Measurements from ENCODE around the gene PUM2. TPM values are rescaled to one million over a fixed set of nuclear protein-coding genes. Genes with fewer than 3 reads are reported as not detected.

Gene PUM2
- total RNA-seq, 5 donors from 2014 or later (not counting 1 experiment from before 2014, with no cell fraction given), result 128 to 154 (median 138) TPM

- POLR2A ChIA-PET, result no interaction called here
- Mint-ChIP-seq H3K36me3 (peaks cover 56% of the 10 kb centered on the region), H3K9me3 (no peaks in the 10 kb centered on the region), H3K27ac (peak overlapping the region; percentile 46 to 56), H3K4me1 (peaks cover 78 to 84% (median 78%) of the 10 kb centered on the region in 3 donors), H3K27me3 (no peaks in the 10 kb centered on the region), H3K4me3 (no peak overlapping the region)
- DNase-seq (no peak), ATAC-seq (replicated peaks in 1 of 4) (no peak)
- H3K36me3 ChIP-seq (ENCODE audit: control insufficient read depth in 2 of 2, extremely low read depth in 1 of 2, insufficient read depth in 1 of 2, low read length in 1 of 2), result peaks cover 7 to 50% of the 10 kb centered on the region in 2 donors
- WGBS (ENCODE audit: insufficient coverage), result 93% methylated on average over 5 of the region's 11 CpGs
- peaks cover 5 to 12% of the 10 kb centered on the region in 2 experiments for H3K4me1 ChIP-seq (ENCODE audit: control insufficient read depth in 1 of 2, extremely low read depth in 1 of 2, insufficient read depth in 2 of 2, low read length in 2 of 2)
- H3K27ac ChIP-seq (ENCODE audit: low read length), result no peak overlapping the region
- CTCF ChIA-PET, result interaction anchor here in 1 of 2 donors (1.0 kb wide), 1 partner anchor 22 kb away, joined by 3 read pairs; no protein-coding TSS in a partner anchor
- no peak overlapping the region for H3K4me3 ChIP-seq (ENCODE audit: control insufficient read depth in 1 of 2, extremely low read depth in 1 of 2, low read length in 1 of 2)
- no peaks in the 10 kb centered on the region for H3K9me3 ChIP-seq
- H3K27me3 ChIP-seq (replicated peaks in 1 of 2; ENCODE audit: control insufficient read depth in 2 of 2, extremely low read depth in 1 of 2, insufficient read depth in 2 of 2, low read length in 1 of 2), result no peaks in the 10 kb centered on the region
Observed at GRCh38 chr2:20322527-20323300, 27.9 kb downstream of the PUM2 start.

GRCh38 chr2:20317690-20318089, 33.0 kb downstream of the PUM2 start:
- CTCF ChIA-PET, result interaction anchor here in 1 of 2 donors (2.0 kb wide), 1 partner anchor 9 kb away, joined by 5 read pairs; no protein-coding TSS in a partner anchor

GRCh38 chr2:20317197-20317596, 33.4 kb downstream of the PUM2 start:
- Histone ChIP-seq H3K4me3 (ENCODE audit: control insufficient read depth in 1 of 2, extremely low read depth in 1 of 2, low read length in 1 of 2) (no peak overlapping the region), H3K9me3 (no peaks in the 10 kb centered on the region), H3K36me3 (ENCODE audit: control insufficient read depth in 2 of 2, extremely low read depth in 1 of 2, insufficient read depth in 1 of 2, low read length in 1 of 2) (peaks cover 0 to 62% of the 10 kb centered on the region in 2 donors), H3K27ac (ENCODE audit: low read length) (no peak overlapping the region), H3K27me3 (replicated peaks in 1 of 2; ENCODE audit: control insufficient read depth in 2 of 2, extremely low read depth in 1 of 2, insufficient read depth in 2 of 2, low read length in 1 of 2) (no peaks in the 10 kb centered on the region), H3K4me1 (ENCODE audit: control insufficient read depth in 1 of 2, extremely low read depth in 1 of 2, insufficient read depth in 2 of 2, low read length in 2 of 2) (peaks cover 0 to 9% of the 10 kb centered on the region in 2 experiments)
- Mint-ChIP-seq H3K4me1 (peaks cover 56 to 65% (median 65%) of the 10 kb centered on the region in 3 donors), H3K36me3 (peaks cover 61% of the 10 kb centered on the region), H3K27ac (peak overlapping the region; percentile 7 to 53), H3K9me3 (no peaks in the 10 kb centered on the region), H3K27me3 (no peaks in the 10 kb centered on the region), H3K4me3 (no peak overlapping the region)
- DNase-seq, result no peak
- CTCF ChIA-PET, result interaction anchor here (0.5 to 2.0 kb wide), 2 partner anchors 10 to 14 kb away, joined by 3 to 5 read pairs; no protein-coding TSS in a partner anchor
- peak in 1 of 4 experiments; percentile 28 for ATAC-seq (replicated peaks in 1 of 4)
- no CpG with 5 or more reads among the region's 1 CpG for WGBS (ENCODE audit: insufficient coverage)
- POLR2A ChIA-PET, result interaction anchor here in 1 of 2 donors (0.6 kb wide), 1 partner anchor 374 kb away, joined by 3 read pairs; no protein-coding TSS in a partner anchor

More at GRCh38 chr2:20317690-20318089, 33.0 kb downstream of the PUM2 start:
- DNase-seq (no peak), ATAC-seq (replicated peaks in 1 of 4) (no peak)
- Histone ChIP-seq H3K36me3 (ENCODE audit: control insufficient read depth in 2 of 2, extremely low read depth in 1 of 2, insufficient read depth in 1 of 2, low read length in 1 of 2) (peaks cover 0 to 65% of the 10 kb centered on the region in 2 donors), H3K9me3 (no peaks in the 10 kb centered on the region), H3K27me3 (replicated peaks in 1 of 2; ENCODE audit: control insufficient read depth in 2 of 2, extremely low read depth in 1 of 2, insufficient read depth in 2 of 2, low read length in 1 of 2) (no peaks in the 10 kb centered on the region), H3K4me3 (ENCODE audit: control insufficient read depth in 1 of 2, extremely low read depth in 1 of 2, low read length in 1 of 2) (no peak overlapping the region), H3K4me1 (ENCODE audit: control insufficient read depth in 1 of 2, extremely low read depth in 1 of 2, insufficient read depth in 2 of 2, low read length in 2 of 2) (peaks cover 0 to 13% of the 10 kb centered on the region in 2 experiments), H3K27ac (ENCODE audit: low read length) (no peak overlapping the region)
- POLR2A ChIA-PET, result no interaction called here
- no peaks in the 10 kb centered on the region for H3K9me3 Mint-ChIP-seq
- peak overlapping the region in 1 of 2 donors; percentile 68 for H3K27ac Mint-ChIP-seq
- H3K4me1 Mint-ChIP-seq, result peaks cover 58 to 66% (median 66%) of the 10 kb centered on the region in 3 donors
- peaks cover 61% of the 10 kb centered on the region for H3K36me3 Mint-ChIP-seq
- H3K4me3 Mint-ChIP-seq, result no peak overlapping the region
- 92% methylated on average over 2 of the region's 3 CpGs for WGBS (ENCODE audit: insufficient coverage)
- H3K27me3 Mint-ChIP-seq, result no peaks in the 10 kb centered on the region

GRCh38 chr2:20314562-20315501, 35.8 kb downstream of the PUM2 start:
- H3K9me3 ChIP-seq, result no peaks in the 10 kb centered on the region
- Mint-ChIP-seq H3K27ac (no peak overlapping the region), H3K4me1 (peaks cover 37 to 54% (median 51%) of the 10 kb centered on the region in 3 donors), H3K36me3 (peaks cover 54% of the 10 kb centered on the region), H3K27me3 (no peaks in the 10 kb centered on the region), H3K9me3 (no peaks in the 10 kb centered on the region), H3K4me3 (no peak overlapping the region)
- ATAC-seq (replicated peaks in 1 of 4) (no peak), DNase-seq (no peak)
- ChIA-PET CTCF (interaction anchor here (0.7 to 2.8 kb wide), 4 partner anchors 9 to 251 kb away, joined by 3 to 7 read pairs (median 4); no protein-coding TSS in a partner anchor), POLR2A (interaction anchor here (0.7 kb wide), 2 partner anchors 28 to 441 kb away, joined by 6 to 11 read pairs; no protein-coding TSS in a partner anchor)
- no peaks in the 10 kb centered on the region for H3K27me3 ChIP-seq (replicated peaks in 1 of 2; ENCODE audit: control insufficient read depth in 2 of 2, extremely low read depth in 1 of 2, insufficient read depth in 2 of 2, low read length in 1 of 2)
- H3K36me3 ChIP-seq (ENCODE audit: control insufficient read depth in 2 of 2, extremely low read depth in 1 of 2, insufficient read depth in 1 of 2, low read length in 1 of 2), result peaks cover 0 to 66% of the 10 kb centered on the region in 2 donors
- peaks cover 0 to 9% of the 10 kb centered on the region in 2 experiments for H3K4me1 ChIP-seq (ENCODE audit: control insufficient read depth in 1 of 2, extremely low read depth in 1 of 2, insufficient read depth in 2 of 2, low read length in 2 of 2)
- H3K4me3 ChIP-seq (ENCODE audit: control insufficient read depth in 1 of 2, extremely low read depth in 1 of 2, low read length in 1 of 2), result no peak overlapping the region
- WGBS (ENCODE audit: insufficient coverage), result 50% methylated on average over 1 of the region's 4 CpGs
- H3K27ac ChIP-seq (ENCODE audit: low read length), result no peak overlapping the region

GRCh38 chr2:20313659-20314058, 37.0 kb downstream of the PUM2 start:
- Mint-ChIP-seq H3K4me3 (no peak overlapping the region), H3K27me3 (no peaks in the 10 kb centered on the region), H3K36me3 (peaks cover 50% of the 10 kb centered on the region), H3K9me3 (no peaks in the 10 kb centered on the region), H3K4me1 (peaks cover 26 to 49% (median 49%) of the 10 kb centered on the region in 3 donors), H3K27ac (no peak overlapping the region)
- ATAC-seq (replicated peaks in 1 of 4), result no peak
- H3K36me3 ChIP-seq (ENCODE audit: control insufficient read depth in 2 of 2, extremely low read depth in 1 of 2, insufficient read depth in 1 of 2, low read length in 1 of 2), result peaks cover 0 to 61% of the 10 kb centered on the region in 2 donors
- H3K9me3 ChIP-seq, result no peaks in the 10 kb centered on the region
- WGBS (ENCODE audit: insufficient coverage), result no CpG with 5 or more reads among the region's 3 CpGs
- DNase-seq, result no peak
- no peak overlapping the region for H3K4me3 ChIP-seq (ENCODE audit: control insufficient read depth in 1 of 2, extremely low read depth in 1 of 2, low read length in 1 of 2)
- no peaks in the 10 kb centered on the region for H3K27me3 ChIP-seq (replicated peaks in 1 of 2; ENCODE audit: control insufficient read depth in 2 of 2, extremely low read depth in 1 of 2, insufficient read depth in 2 of 2, low read length in 1 of 2)
- ChIA-PET POLR2A (interaction anchor here in 1 of 2 donors (0.5 kb wide), 1 partner anchor 11 kb away, joined by 3 read pairs; no protein-coding TSS in a partner anchor), CTCF (interaction anchor here in 1 of 2 donors (1.4 kb wide), 1 partner anchor 12 kb away, joined by 4 read pairs; no protein-coding TSS in a partner anchor)
- no peak overlapping the region for H3K27ac ChIP-seq (ENCODE audit: low read length)
- H3K4me1 ChIP-seq (ENCODE audit: control insufficient read depth in 1 of 2, extremely low read depth in 1 of 2, insufficient read depth in 2 of 2, low read length in 2 of 2), result peaks cover 0 to 9% of the 10 kb centered on the region in 2 experiments
